ENCODE measurements around the gene AGAP1. TPM values are rescaled to one million over a fixed set of nuclear protein-coding genes. Genes with fewer than 3 reads are reported as not detected.

The AGAP1 gene
- polyA plus RNA-seq, 4 donors = 9.8 to 19.2 (median 15.5) TPM

DNA sequence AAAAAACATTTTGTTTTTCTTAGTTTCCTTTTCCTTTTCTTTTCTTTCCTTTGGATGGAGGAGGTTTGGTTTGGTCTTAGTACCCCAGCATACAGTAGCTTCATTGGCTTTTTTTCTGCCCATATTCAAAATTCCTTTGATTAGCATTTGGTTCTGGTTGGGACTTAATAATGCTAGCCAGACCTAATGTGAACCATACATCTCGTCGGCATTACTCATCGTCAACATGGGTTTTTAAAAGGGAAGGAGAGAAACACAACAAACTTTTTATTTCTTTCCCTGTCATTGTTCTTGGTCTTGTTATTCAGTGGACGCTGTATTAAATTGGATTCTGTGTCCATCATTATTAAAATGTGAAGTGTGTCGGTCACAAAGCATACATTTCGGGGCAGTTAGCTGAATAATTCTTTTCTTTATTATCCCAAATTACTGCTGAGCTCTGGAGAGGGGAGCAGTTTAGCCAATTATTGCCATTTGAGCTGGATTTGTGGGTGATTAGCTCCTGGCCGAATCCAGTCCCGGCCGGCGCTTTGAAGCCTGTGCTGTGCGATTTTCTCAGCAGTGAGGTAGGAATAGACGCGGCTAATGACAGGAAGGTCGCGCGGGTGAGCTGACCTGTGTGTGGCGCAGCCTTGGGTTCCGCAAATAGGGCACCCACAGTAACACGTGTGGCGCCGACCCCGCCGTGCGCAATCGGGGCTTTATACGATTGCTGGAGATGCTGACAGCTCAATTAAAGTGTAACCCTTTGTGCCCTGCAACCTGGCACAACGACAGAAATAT, 371.1 kb downstream of the AGAP1 start:
- Histone ChIP-seq H3K9me3 (ENCODE audit: control insufficient read depth in 2 of 2, insufficient read depth in 1 of 2, low read depth in 1 of 2, low read length in 1 of 2) (peaks cover 0 to 15% of the 10 kb centered on the region in 2 donors), H3K4me3 (ENCODE audit: low read depth in 1 of 3, low read length in 3 of 3) (no peak overlapping the region), H3K4me1 (ENCODE audit: control insufficient read depth in 3 of 3, insufficient read depth in 2 of 3, low read depth in 1 of 3, low read length in 2 of 3) (no peaks in the 10 kb centered on the region), H3K36me3 (ENCODE audit: control insufficient read depth in 3 of 3, insufficient read depth in 2 of 3, low read depth in 1 of 3, low read length in 3 of 3) (peaks cover 0 to 25% (median 0%) of the 10 kb centered on the region in 3 donors), H3K27me3 (ENCODE audit: control insufficient read depth in 3 of 3, insufficient read depth in 3 of 3, low read length in 3 of 3) (no peaks in the 10 kb centered on the region), H3K27ac (ENCODE audit: low read depth in 1 of 3, low read length in 2 of 3) (no peak overlapping the region)
- WGBS, 3 donors = 71 to 83% (median 78%) methylated on average over 27 of the region's 27 CpGs
- FAIRE-seq (no peak), DNase-seq (no peak)

DNA sequence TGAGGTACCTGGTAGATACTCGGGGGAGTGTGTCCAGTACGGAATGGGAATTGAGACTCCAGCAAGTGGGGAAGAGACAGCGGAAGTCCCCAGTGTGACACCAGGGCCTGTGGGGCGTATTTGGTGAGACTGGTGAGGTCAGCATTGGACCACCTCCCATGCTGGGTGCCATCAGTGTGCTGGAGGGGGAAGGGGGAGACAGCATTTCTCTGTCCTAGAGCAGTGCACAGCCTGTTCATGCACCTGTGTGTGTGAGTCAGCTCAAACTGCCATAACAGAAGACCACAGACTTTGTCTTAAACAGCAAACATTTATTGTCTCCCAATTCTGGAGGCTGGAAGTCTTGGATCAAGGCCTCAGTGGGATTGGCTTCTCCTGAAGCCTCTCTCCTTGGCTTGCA, 372.5 kb downstream of the AGAP1 start:
- no peak for FAIRE-seq
- peaks cover 0 to 27% of the 10 kb centered on the region in 2 donors for H3K9me3 ChIP-seq (ENCODE audit: control insufficient read depth in 2 of 2, insufficient read depth in 1 of 2, low read depth in 1 of 2, low read length in 1 of 2)
- H3K4me1 ChIP-seq (ENCODE audit: control insufficient read depth in 3 of 3, insufficient read depth in 2 of 3, low read depth in 1 of 3, low read length in 2 of 3) = no peaks in the 10 kb centered on the region
- H3K4me3 ChIP-seq (ENCODE audit: low read depth in 1 of 3, low read length in 3 of 3) = no peak overlapping the region
- DNase-seq = no peak
- peaks cover 0 to 28% (median 0%) of the 10 kb centered on the region in 3 donors for H3K36me3 ChIP-seq (ENCODE audit: control insufficient read depth in 3 of 3, insufficient read depth in 2 of 3, low read depth in 1 of 3, low read length in 3 of 3)
- WGBS, 3 donors = 92 to 95% (median 93%) methylated on average over 4 of the region's 4 CpGs
- no peak overlapping the region for H3K27ac ChIP-seq (ENCODE audit: low read depth in 1 of 3, low read length in 2 of 3)
- H3K27me3 ChIP-seq (ENCODE audit: control insufficient read depth in 3 of 3, insufficient read depth in 3 of 3, low read length in 3 of 3) = no peaks in the 10 kb centered on the region

DNA sequence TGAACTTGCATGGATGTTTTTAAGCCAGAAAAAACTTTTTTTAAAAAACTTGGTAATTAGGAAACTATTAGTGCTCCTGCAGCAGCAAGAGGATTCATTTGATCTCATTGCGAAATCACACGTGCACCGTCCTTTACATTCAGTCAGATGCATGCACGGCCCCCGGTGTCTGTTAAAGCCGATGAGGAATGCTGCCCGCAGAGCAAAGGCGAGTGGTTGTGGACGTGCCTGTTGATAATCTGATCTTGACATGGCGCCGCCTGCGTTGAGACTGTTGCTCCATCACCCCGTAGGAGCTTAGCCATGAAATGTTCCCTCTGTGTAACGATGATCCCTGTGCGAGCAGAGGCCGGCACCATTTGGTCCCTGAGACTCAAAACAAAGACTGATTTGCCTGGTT, 374.4 kb downstream of the AGAP1 start:
- FAIRE-seq = no peak
- no peak overlapping the region for H3K27ac ChIP-seq (ENCODE audit: low read depth in 1 of 3, low read length in 2 of 3)
- 85 to 97% (median 93%) methylated on average over 16 of the region's 16 CpGs for WGBS, 3 donors
- H3K36me3 ChIP-seq (ENCODE audit: control insufficient read depth in 3 of 3, insufficient read depth in 2 of 3, low read depth in 1 of 3, low read length in 3 of 3) = peaks cover 0 to 26% (median 0%) of the 10 kb centered on the region in 3 donors
- no peaks in the 10 kb centered on the region for H3K27me3 ChIP-seq (ENCODE audit: control insufficient read depth in 3 of 3, insufficient read depth in 3 of 3, low read length in 3 of 3)
- H3K4me3 ChIP-seq (ENCODE audit: low read depth in 1 of 3, low read length in 3 of 3) = no peak overlapping the region
- no peak for DNase-seq
- H3K4me1 ChIP-seq (ENCODE audit: control insufficient read depth in 3 of 3, insufficient read depth in 2 of 3, low read depth in 1 of 3, low read length in 2 of 3) = no peaks in the 10 kb centered on the region
- peaks cover 0 to 27% of the 10 kb centered on the region in 2 donors for H3K9me3 ChIP-seq (ENCODE audit: control insufficient read depth in 2 of 2, insufficient read depth in 1 of 2, low read depth in 1 of 2, low read length in 1 of 2)

DNA sequence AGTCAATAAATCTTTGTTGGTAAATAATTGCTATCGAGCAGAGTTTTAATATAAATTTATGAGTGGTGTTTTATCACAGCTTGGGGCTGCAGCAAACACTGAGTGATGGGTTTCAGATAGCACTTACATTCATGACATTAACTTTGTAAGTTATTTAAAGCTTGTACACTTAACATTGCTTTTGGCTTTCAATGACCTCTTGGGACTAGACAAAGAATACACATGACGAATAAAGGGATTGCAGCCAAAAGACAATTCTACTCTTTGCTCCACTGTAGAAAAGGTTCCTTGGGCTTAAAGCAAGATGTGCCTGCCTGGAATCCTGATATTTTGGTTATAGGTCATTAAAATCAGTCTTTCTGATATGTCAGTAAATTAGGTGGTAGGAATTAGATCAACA, 374.8 kb downstream of the AGAP1 start:
- peaks cover 0 to 29% (median 0%) of the 10 kb centered on the region in 3 donors for H3K36me3 ChIP-seq (ENCODE audit: control insufficient read depth in 3 of 3, insufficient read depth in 2 of 3, low read depth in 1 of 3, low read length in 3 of 3)
- H3K27me3 ChIP-seq (ENCODE audit: control insufficient read depth in 3 of 3, insufficient read depth in 3 of 3, low read length in 3 of 3) = no peaks in the 10 kb centered on the region
- no peak overlapping the region for H3K27ac ChIP-seq (ENCODE audit: low read depth in 1 of 3, low read length in 2 of 3)
- H3K9me3 ChIP-seq (ENCODE audit: control insufficient read depth in 2 of 2, insufficient read depth in 1 of 2, low read depth in 1 of 2, low read length in 1 of 2) = peaks cover 0 to 27% of the 10 kb centered on the region in 2 donors
- 68 to 95% (median 90%) methylated on average over 2 of the region's 2 CpGs for WGBS, 3 donors
- DNase-seq = no peak
- no peak for FAIRE-seq
- H3K4me3 ChIP-seq (ENCODE audit: low read depth in 1 of 3, low read length in 3 of 3) = no peak overlapping the region
- no peaks in the 10 kb centered on the region for H3K4me1 ChIP-seq (ENCODE audit: control insufficient read depth in 3 of 3, insufficient read depth in 2 of 3, low read depth in 1 of 3, low read length in 2 of 3)

DNA sequence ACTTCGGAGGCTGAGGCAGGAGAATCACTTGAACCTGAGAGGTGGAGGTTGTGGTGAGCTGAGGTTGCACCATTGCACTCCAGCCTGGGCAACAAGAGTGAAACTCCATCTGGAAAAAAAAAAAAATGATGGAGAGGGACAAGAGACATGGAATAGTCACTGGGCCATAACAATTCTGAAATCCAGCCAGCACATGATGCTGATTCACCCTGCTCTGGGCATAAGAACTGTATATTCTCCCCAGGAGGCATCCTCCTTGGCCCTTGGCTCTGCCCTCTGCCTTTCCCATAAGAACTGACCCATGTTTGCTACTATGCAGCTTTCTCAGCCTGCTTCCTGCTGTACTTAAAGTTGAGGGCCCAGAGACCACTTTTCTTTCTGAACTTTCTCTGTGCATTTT, 376.7 kb downstream of the AGAP1 start:
- no peak for FAIRE-seq
- WGBS, 3 donors = 83 to 96% (median 95%) methylated on average over 1 of the region's 1 CpG

DNA sequence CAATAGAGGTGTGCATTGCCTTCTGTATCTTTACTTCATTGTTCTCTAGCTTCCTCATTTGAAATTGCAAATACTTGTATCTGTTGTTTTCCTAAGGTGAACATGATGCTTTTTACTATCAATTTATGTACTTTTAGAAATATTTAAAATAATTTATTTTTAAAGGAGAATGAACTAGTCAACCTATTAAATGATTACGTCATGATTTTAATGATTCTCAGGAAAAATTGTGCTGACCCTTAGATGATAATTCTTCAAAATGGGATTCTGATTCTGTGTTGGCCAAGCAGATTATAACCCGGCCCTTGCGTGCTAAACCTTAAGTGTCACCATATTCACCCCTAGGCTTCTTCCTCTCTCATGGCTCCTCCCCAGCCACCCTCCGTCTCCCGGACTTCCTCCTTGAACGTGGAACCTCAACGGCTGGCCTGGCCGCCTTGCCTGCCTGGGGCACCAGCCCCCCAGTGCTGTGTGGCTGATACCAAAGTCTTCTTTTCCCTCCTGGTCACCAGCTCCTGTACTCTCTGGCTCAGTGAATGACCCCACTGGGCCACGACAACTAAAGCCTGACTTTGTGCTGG, 382.3 kb downstream of the AGAP1 start:
- Histone ChIP-seq H3K4me3 (ENCODE audit: low read depth in 1 of 3, low read length in 3 of 3) (no peak overlapping the region), H3K9me3 (ENCODE audit: control insufficient read depth in 2 of 2, insufficient read depth in 1 of 2, low read depth in 1 of 2, low read length in 1 of 2) (no peaks in the 10 kb centered on the region), H3K27ac (ENCODE audit: low read depth in 1 of 3, low read length in 2 of 3) (no peak overlapping the region), H3K4me1 (ENCODE audit: control insufficient read depth in 3 of 3, insufficient read depth in 2 of 3, low read depth in 1 of 3, low read length in 2 of 3) (no peaks in the 10 kb centered on the region), H3K27me3 (ENCODE audit: control insufficient read depth in 3 of 3, insufficient read depth in 3 of 3, low read length in 3 of 3) (no peaks in the 10 kb centered on the region), H3K36me3 (ENCODE audit: control insufficient read depth in 3 of 3, insufficient read depth in 2 of 3, low read depth in 1 of 3, low read length in 3 of 3) (peaks cover 0 to 27% (median 0%) of the 10 kb centered on the region in 3 donors)
- no peak for DNase-seq
- 77 to 90% (median 84%) methylated on average over 9 of the region's 9 CpGs for WGBS, 3 donors
- no peak for FAIRE-seq

More for the DNA sequence above, 376.7 kb downstream of the AGAP1 start:
- no peaks in the 10 kb centered on the region for H3K27me3 ChIP-seq (ENCODE audit: control insufficient read depth in 3 of 3, insufficient read depth in 3 of 3, low read length in 3 of 3)
- no peak for DNase-seq
- peaks cover 0 to 31% (median 0%) of the 10 kb centered on the region in 3 donors for H3K36me3 ChIP-seq (ENCODE audit: control insufficient read depth in 3 of 3, insufficient read depth in 2 of 3, low read depth in 1 of 3, low read length in 3 of 3)
- peaks cover 0 to 23% of the 10 kb centered on the region in 2 donors for H3K9me3 ChIP-seq (ENCODE audit: control insufficient read depth in 2 of 2, insufficient read depth in 1 of 2, low read depth in 1 of 2, low read length in 1 of 2)
- no peaks in the 10 kb centered on the region for H3K4me1 ChIP-seq (ENCODE audit: control insufficient read depth in 3 of 3, insufficient read depth in 2 of 3, low read depth in 1 of 3, low read length in 2 of 3)
- no peak overlapping the region for H3K27ac ChIP-seq (ENCODE audit: low read depth in 1 of 3, low read length in 2 of 3)
- no peak overlapping the region for H3K4me3 ChIP-seq (ENCODE audit: low read depth in 1 of 3, low read length in 3 of 3)

DNA sequence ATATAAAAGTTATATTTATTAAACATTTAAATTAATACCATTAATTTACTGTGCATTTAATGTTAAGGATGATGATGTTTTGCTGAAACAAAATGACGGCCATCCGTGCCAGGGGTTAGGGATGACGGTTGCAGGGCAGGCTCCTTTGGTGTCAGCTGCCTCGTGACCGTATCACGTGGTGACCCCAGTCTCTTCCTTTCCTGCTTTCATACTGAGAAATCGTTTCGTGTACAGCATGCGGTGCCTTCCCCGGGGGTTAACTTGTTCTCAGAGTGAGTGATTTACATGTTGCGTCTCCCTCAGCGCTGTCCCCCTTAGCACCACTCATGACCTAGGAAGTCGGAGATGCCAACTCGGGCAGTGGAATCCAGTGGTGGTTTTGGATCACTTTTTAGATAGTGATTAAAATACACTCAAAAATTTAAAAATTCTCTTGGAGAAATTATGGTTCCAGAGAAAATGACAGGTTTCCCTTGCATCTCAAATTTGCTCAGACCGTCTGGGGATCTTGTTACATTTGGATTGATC, 383.5 kb downstream of the AGAP1 start:
- Histone ChIP-seq H3K27ac (ENCODE audit: low read depth in 1 of 3, low read length in 2 of 3) (no peak overlapping the region), H3K4me3 (ENCODE audit: low read depth in 1 of 3, low read length in 3 of 3) (no peak overlapping the region), H3K36me3 (ENCODE audit: control insufficient read depth in 3 of 3, insufficient read depth in 2 of 3, low read depth in 1 of 3, low read length in 3 of 3) (peaks cover 0 to 30% (median 0%) of the 10 kb centered on the region in 3 donors), H3K9me3 (ENCODE audit: control insufficient read depth in 2 of 2, insufficient read depth in 1 of 2, low read depth in 1 of 2, low read length in 1 of 2) (no peaks in the 10 kb centered on the region), H3K4me1 (ENCODE audit: control insufficient read depth in 3 of 3, insufficient read depth in 2 of 3, low read depth in 1 of 3, low read length in 2 of 3) (no peaks in the 10 kb centered on the region), H3K27me3 (ENCODE audit: control insufficient read depth in 3 of 3, insufficient read depth in 3 of 3, low read length in 3 of 3) (no peaks in the 10 kb centered on the region)
- FAIRE-seq (no peak), DNase-seq (no peak)
- whole genome bisulfite sequencing, 3 donors = 83 to 91% (median 87%) methylated on average over 15 of the region's 15 CpGs

DNA sequence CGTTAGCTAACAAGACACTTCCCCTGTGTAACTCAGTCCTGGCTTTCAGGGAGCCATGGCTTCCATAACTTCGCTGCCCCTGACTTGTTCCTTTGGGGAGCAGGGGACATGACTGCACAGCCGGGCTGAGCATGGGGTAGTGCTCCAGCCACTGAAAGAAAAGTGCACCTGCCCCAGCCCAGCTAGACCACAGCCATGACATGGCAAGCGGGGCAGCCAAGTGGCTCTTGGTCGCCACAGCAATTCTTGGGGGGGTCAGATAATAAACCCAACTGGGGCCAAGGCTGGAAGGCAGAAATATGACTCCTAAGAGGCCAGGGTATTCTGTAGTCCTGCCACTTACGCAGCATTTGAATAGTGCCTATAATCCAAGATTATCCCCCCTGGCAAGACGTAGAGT, 385.3 kb downstream of the AGAP1 start:
- Histone ChIP-seq H3K4me1 (ENCODE audit: control insufficient read depth in 3 of 3, insufficient read depth in 2 of 3, low read depth in 1 of 3, low read length in 2 of 3) (no peaks in the 10 kb centered on the region), H3K4me3 (ENCODE audit: low read depth in 1 of 3, low read length in 3 of 3) (no peak overlapping the region), H3K36me3 (ENCODE audit: control insufficient read depth in 3 of 3, insufficient read depth in 2 of 3, low read depth in 1 of 3, low read length in 3 of 3) (peaks cover 0 to 25% (median 0%) of the 10 kb centered on the region in 3 donors), H3K27me3 (ENCODE audit: control insufficient read depth in 3 of 3, insufficient read depth in 3 of 3, low read length in 3 of 3) (no peaks in the 10 kb centered on the region), H3K27ac (ENCODE audit: low read depth in 1 of 3, low read length in 2 of 3) (no peak overlapping the region), H3K9me3 (ENCODE audit: control insufficient read depth in 2 of 2, insufficient read depth in 1 of 2, low read depth in 1 of 2, low read length in 1 of 2) (no peaks in the 10 kb centered on the region)
- FAIRE-seq (no peak), DNase-seq (no peak)
- WGBS, 3 donors = 90 to 96% (median 95%) methylated on average over 7 of the region's 7 CpGs
